ENCODE data around the gene RET.

Gene RET

GRCh38 chr10:43068136-43068395, 8.8 kb upstream of the RET start:
- TF ChIP-seq, protein P1, sequence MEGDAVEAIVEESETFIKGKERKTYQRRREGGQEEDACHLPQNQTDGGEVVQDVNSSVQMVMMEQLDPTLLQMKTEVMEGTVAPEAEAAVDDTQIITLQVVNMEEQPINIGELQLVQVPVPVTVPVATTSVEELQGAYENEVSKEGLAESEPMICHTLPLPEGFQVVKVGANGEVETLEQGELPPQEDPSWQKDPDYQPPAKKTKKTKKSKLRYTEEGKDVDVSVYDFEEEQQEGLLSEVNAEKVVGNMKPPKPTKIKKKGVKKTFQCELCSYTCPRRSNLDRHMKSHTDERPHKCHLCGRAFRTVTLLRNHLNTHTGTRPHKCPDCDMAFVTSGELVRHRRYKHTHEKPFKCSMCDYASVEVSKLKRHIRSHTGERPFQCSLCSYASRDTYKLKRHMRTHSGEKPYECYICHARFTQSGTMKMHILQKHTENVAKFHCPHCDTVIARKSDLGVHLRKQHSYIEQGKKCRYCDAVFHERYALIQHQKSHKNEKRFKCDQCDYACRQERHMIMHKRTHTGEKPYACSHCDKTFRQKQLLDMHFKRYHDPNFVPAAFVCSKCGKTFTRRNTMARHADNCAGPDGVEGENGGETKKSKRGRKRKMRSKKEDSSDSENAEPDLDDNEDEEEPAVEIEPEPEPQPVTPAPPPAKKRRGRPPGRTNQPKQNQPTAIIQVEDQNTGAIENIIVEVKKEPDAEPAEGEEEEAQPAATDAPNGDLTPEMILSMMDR (conservative IDR thresholded peaks at IDR 0.05; ENCODE audit: low read depth, low read length) = no peak
- no peak for DNase-seq (ENCODE audit: low read depth)
- no peak overlapping the region for H3K4me3 ChIP-seq (ENCODE audit: low read length)

DNA sequence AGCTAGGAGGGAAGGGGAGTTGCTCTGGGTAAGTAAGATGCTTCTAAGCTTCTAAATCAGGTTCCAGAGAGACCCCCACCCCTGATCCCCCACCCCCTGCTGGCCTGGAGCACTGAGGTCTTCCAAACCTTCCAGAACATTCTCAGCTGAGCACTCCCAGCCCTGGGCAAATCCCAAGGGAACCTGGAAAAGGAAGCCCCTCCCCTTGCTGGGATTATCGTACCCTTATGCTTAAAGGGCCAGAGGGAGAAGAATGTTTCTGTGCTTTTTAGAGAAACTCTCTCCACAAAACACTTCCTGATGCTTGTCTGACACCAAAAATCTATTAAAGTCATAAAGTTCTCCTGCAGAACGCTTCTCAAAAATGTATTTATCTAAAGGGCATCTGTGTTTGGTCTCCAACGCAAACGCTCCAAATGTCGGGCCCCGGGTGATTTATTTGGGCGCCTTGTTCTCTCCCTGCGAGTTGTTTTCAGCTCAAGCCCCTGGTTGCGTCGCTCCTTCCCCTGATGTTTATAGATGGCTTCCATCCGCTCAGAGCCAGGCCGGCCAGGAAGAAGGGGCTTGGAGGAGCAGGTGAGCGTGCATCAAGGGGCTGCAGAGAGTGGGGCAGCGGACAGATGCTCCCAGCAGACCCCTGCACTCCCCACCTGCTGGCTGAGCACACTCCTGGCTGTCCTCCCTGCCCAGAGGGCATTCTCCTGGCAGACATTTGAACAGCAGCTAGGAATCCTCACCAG, 8.2 kb upstream of the RET start:
- TF ChIP-seq, protein P1 (conservative IDR thresholded peaks at IDR 0.05; ENCODE audit: low read depth, low read length) = no peak
- DNase-seq (ENCODE audit: low read depth) = no peak
- no peak overlapping the region for H3K4me3 ChIP-seq (ENCODE audit: low read length)

- H3K4me3 ChIP-seq (ENCODE audit: low read length) = no peak overlapping the region
- DNase-seq (ENCODE audit: low read depth) = no peak
Measured at GRCh38 chr10:43069211-43069515, 7.7 kb upstream of the RET start.

GRCh38 chr10:43069579-43069978, 7.3 kb upstream of the RET start:
- TF ChIP-seq, protein P1 (conservative IDR thresholded peaks at IDR 0.05; ENCODE audit: low read depth, low read length) = no peak
- DNase-seq (ENCODE audit: low read depth) = no peak
- no peak overlapping the region for H3K4me3 ChIP-seq (ENCODE audit: low read length)

More at GRCh38 chr10:43069211-43069515, 7.7 kb upstream of the RET start:
- TF ChIP-seq, protein P1 (conservative IDR thresholded peaks at IDR 0.05; ENCODE audit: low read depth, low read length) = no peak

DNA sequence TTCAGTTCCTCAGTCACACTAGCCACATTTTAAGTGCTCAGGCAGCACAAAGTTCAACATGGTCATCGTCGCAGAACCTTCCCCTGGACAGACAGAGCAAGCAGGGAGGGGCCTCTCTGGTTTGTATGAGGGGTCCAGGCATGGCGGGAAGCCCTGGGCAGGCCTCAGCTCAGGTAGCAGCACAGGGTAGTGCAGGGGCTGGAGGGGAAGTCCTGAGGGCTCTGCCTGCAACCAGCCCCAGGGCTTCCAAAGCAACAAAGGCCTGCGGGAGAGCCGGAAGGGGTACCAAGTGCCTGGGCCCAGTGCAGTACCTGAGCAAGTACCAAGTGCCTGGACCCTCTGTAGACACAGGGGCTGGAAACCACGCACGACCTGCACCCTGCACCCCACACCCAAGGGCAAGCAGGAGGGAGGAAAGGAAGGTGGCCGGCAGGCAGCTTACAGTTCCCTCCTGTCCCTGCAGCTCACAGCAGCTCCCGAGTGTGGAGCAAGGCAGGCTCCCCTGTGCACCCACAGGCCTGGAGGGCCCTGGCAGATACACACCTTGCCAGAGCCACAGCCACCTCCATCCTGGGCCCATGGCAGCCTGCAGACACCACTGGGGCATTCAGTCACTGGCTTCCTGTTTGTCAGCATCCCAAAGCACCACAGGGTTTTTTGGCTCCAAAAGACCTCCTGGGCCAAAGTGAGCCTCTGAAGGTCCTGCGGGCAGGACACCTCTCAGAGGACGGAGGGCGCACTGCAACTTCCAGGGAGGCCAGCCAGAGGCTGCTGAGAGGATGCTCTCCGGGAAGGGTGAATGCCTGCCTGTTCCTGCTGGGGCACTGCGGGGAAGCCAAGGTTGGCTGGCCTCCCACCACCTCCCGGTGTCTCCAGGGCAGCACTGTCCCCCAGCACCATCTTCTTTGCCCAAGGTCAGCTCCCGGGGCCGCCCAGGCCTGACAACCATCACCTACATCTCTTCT, 6.5 kb upstream of the RET start:
- DNase-seq (ENCODE audit: low read depth) = no peak
- TF ChIP-seq, protein P1 (conservative IDR thresholded peaks at IDR 0.05; ENCODE audit: low read depth, low read length) = no peak
- H3K4me3 ChIP-seq (ENCODE audit: low read length) = no peak overlapping the region

GRCh38 chr10:43071865-43072650, 4.8 kb upstream of the RET start:
- H3K4me3 ChIP-seq (ENCODE audit: low read length) = no peak overlapping the region
- TF ChIP-seq, protein P1 (conservative IDR thresholded peaks at IDR 0.05; ENCODE audit: low read depth, low read length) = no peak

More at GRCh38 chr10:43071865-43072650, 4.8 kb upstream of the RET start:
- no peak for DNase-seq (ENCODE audit: low read depth)
